ENCODE measurements around the gene DAGLB.
"Not testable (repeated sequence)": the region's sequence is repeated elsewhere in the genome, so short reads cannot be mapped to it uniquely, and the experiment has no call there.

The DAGLB gene

GRCh38 chr7:6430271-6430940 is 17.3 kb downstream of the DAGLB start:
- DNase-seq: peak; percentile 65

- DNase-seq: no peak
Measured at GRCh38 chr7:6425948-6426347, 21.8 kb downstream of the DAGLB start.

GRCh38 chr7:6423942-6424701 is 23.6 kb downstream of the DAGLB start:
- DNase-seq: no peak

GRCh38 chr7:6422926-6423632 is 24.7 kb downstream of the DAGLB start:
- DNase-seq: no peak

- no peak for DNase-seq
Measured at GRCh38 chr7:6422095-6422494, 25.7 kb downstream of the DAGLB start.

- no peak for DNase-seq
Measured at GRCh38 chr7:6420680-6421079, 27.1 kb downstream of the DAGLB start.

GRCh38 chr7:6419310-6419773 is 28.4 kb downstream of the DAGLB start:
- DNase-seq: no peak

- DNase-seq: no peak
Measured at GRCh38 chr7:6417408-6417807, 30.3 kb downstream of the DAGLB start.

- no peak for DNase-seq
Measured at GRCh38 chr7:6416516-6417145, 31.1 kb downstream of the DAGLB start.

- DNase-seq: no peak
Measured at GRCh38 chr7:6413637-6414036, 34.1 kb downstream of the DAGLB start.

- no peak for DNase-seq
Measured at GRCh38 chr7:6409944-6410693, 37.6 kb downstream of the DAGLB start.

GRCh38 chr7:6409091-6409490 is 38.7 kb downstream of the DAGLB start:
- DNase-seq: no peak

GRCh38 chr7:6407434-6407833 is 40.3 kb downstream of the DAGLB start:
- DNase-seq: no peak

- DNase-seq: no peak
Measured at GRCh38 chr7:6406121-6406520, 41.6 kb downstream of the DAGLB start.

GRCh38 chr7:6403907-6404306 is 43.8 kb downstream of the DAGLB start:
- no peak for DNase-seq

- no peak for DNase-seq
Measured at GRCh38 chr7:6402741-6403140, 45.0 kb downstream of the DAGLB start.

GRCh38 chr7:6402041-6402440 is 45.7 kb downstream of the DAGLB start:
- DNase-seq: no peak

GRCh38 chr7:6401536-6401935 is 46.2 kb downstream of the DAGLB start:
- no peak for DNase-seq

- DNase-seq: not testable (repeated sequence)
Measured at GRCh38 chr7:6400243-6401105, 47.3 kb downstream of the DAGLB start.

- no peak for DNase-seq
Measured at GRCh38 chr7:6399351-6399750, 48.4 kb downstream of the DAGLB start.

GRCh38 chr7:6398943-6399342 is 48.8 kb downstream of the DAGLB start:
- no peak for DNase-seq

All from fibroblast of skin of abdomen (primary cell).